ENCODE measurements around the gene NUDT2. TPM values are rescaled to one million over a fixed set of nuclear protein-coding genes. Genes with fewer than 3 reads are reported as not detected.

NUDT2 gene
- total RNA-seq, 1 experiment from 2014 or later = 34.6 TPM

DNA sequence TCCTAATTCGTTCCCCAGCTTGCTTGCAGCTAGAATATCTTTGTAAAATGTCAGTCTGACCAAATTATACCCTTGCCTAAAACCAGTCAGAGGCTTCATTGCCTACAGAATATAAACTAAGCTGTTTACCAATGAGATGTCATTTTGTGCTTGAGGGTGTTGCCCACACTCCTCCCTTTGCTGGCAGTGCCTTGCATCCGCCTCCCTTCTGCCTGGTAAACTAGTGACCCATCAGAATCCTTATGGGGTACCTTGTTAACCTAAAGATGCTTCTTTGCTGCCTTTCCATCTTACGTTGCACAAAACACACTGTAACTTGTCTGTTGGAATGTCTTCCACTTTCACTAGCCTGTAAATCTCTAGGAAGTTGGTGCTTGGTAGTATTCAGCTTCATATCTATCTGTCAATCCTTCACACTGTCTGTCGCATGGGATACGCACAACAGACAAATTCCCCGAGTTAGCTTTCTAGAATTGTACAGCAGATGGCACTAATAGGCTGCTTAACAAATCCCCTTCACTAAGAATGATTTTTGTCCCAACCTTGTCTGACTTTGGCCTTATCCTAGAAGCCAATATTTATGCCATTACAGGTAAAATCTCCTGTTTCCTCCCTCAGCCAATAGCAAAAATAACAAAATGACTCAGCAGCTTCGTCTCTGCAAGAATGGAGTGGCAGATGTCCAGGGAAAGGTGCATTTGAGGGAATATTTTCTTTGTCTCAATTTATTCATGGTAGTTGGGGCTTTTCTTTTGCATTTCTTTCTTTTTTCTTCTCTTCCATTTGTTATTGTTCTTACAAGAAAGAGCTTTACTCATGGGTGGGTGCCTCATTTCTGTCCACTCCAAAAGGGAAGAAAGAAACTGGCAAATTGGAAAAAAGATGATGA, 3.0 kb downstream of the NUDT2 start:
- CTCF ChIA-PET = no interaction called here
- Histone ChIP-seq H3K27me3 (ENCODE audit: low read length) (no peaks in the 10 kb centered on the region), H3K9me3 (ENCODE audit: low read length) (no peaks in the 10 kb centered on the region), H4K20me1 (ENCODE audit: low read length) (no peaks in the 10 kb centered on the region), H3K27ac (ENCODE audit: low read length) (no peak overlapping the region), H3K4me1 (ENCODE audit: insufficient read depth, low read length) (peaks cover 17% of the 10 kb centered on the region; the same call in 1 of the 2 replicates), H3K4me2 (ENCODE audit: low read length) (no peak overlapping the region), H3K4me3 (ENCODE audit: low read length) (no peak overlapping the region), H2AFZ (ENCODE audit: low read length) (no peak overlapping the region), H3K79me2 (ENCODE audit: low read length) (peaks cover 30% of the 10 kb centered on the region), H3K9ac (ENCODE audit: low read length) (no peak overlapping the region), H3F3A (ENCODE audit: low read length, unreplicated experiment) (no peaks in the 10 kb centered on the region), H3K36me3 (ENCODE audit: low read depth, low read length) (no peaks in the 10 kb centered on the region), H3K9me2 (replicated peaks; ENCODE audit: low read length) (no peaks in the 10 kb centered on the region)
- ATAC-seq = no peak
- TF ChIP-seq EZH2phosphoT487 (IDR thresholded peaks at IDR 0.05; ENCODE audit: borderline replicate concordance, low read length) (no peak), CTCF (conservative IDR thresholded peaks at IDR 0.05; ENCODE audit: low read depth, low read length) (peak; percentile 59), EZH2 (IDR thresholded peaks at IDR 0.05; ENCODE audit: low read length, unreplicated experiment) (no peak)
- BruUV-seq (replicated peaks) = no TSS peak
- DNase-seq = peak; percentile 59
- intact Hi-C loops (cut with micrococcal nuclease) = no loop called here
- POLR2A ChIA-PET (ENCODE audit: unreplicated experiment) = interaction anchor here (0.5 to 0.6 kb wide), 2 partner anchors 48 to 97 kb away, joined by 4 to 5 read pairs; no protein-coding TSS in a partner anchor

GRCh38 chr9:34333836-34334235, 4.5 kb downstream of the NUDT2 start:
- Histone ChIP-seq H3K36me3 (ENCODE audit: low read depth, low read length) (no peaks in the 10 kb centered on the region), H3K9me2 (replicated peaks; ENCODE audit: low read length) (no peaks in the 10 kb centered on the region), H4K20me1 (ENCODE audit: low read length) (no peaks in the 10 kb centered on the region), H3K79me2 (ENCODE audit: low read length) (peaks cover 17% of the 10 kb centered on the region; the same call in 1 of the 2 replicates), H3K4me1 (ENCODE audit: insufficient read depth, low read length) (peaks cover 12% of the 10 kb centered on the region; the same call in 1 of the 2 replicates), H3K27ac (ENCODE audit: low read length) (no peak overlapping the region), H3F3A (ENCODE audit: low read length, unreplicated experiment) (no peaks in the 10 kb centered on the region), H3K9ac (ENCODE audit: low read length) (no peak overlapping the region), H3K9me3 (ENCODE audit: low read length) (no peaks in the 10 kb centered on the region), H2AFZ (ENCODE audit: low read length) (no peak overlapping the region), H3K4me3 (ENCODE audit: low read length) (no peak overlapping the region), H3K27me3 (ENCODE audit: low read length) (no peaks in the 10 kb centered on the region), H3K4me2 (ENCODE audit: low read length) (no peak overlapping the region)
- no TSS peak for BruUV-seq (replicated peaks)
- no peak for ATAC-seq
- ChIA-PET POLR2A (ENCODE audit: unreplicated experiment) (interaction anchor here (0.6 kb wide), 1 partner anchor 168 kb away, joined by 3 read pairs; no protein-coding TSS in a partner anchor), CTCF (no interaction called here)
- DNase-seq = no peak
- TF ChIP-seq EZH2phosphoT487 (IDR thresholded peaks at IDR 0.05; ENCODE audit: borderline replicate concordance, low read length) = no peak
- no peak for TF ChIP-seq CTCF (conservative IDR thresholded peaks at IDR 0.05; ENCODE audit: low read depth, low read length)
- TF ChIP-seq EZH2 (IDR thresholded peaks at IDR 0.05; ENCODE audit: low read length, unreplicated experiment) = no peak
- intact Hi-C loops (cut with micrococcal nuclease) = no loop called here
